A549 treated with CpdA at 1 μM for 4 hours (cell line): Measurements from ENCODE around the gene N4BP2L2. TPM values are rescaled to one million over a fixed set of nuclear protein-coding genes. Genes with fewer than 3 reads are reported as not detected.

Source experiments
- total RNA-seq: library from RNA; stranded (reverse); fragments of 200-300 nt; extraction: Qiagen RNA extraction; gene quantifications from 5 replicates; pipeline ENCODE4 v1.2.3, GENCODE V29; 2022; ENCODE audit warnings: low read depth

Gene N4BP2L2
- 18.4 to 26.3 TPM (median 21.9 TPM) in 5 replicates for total RNA-seq

DNA sequence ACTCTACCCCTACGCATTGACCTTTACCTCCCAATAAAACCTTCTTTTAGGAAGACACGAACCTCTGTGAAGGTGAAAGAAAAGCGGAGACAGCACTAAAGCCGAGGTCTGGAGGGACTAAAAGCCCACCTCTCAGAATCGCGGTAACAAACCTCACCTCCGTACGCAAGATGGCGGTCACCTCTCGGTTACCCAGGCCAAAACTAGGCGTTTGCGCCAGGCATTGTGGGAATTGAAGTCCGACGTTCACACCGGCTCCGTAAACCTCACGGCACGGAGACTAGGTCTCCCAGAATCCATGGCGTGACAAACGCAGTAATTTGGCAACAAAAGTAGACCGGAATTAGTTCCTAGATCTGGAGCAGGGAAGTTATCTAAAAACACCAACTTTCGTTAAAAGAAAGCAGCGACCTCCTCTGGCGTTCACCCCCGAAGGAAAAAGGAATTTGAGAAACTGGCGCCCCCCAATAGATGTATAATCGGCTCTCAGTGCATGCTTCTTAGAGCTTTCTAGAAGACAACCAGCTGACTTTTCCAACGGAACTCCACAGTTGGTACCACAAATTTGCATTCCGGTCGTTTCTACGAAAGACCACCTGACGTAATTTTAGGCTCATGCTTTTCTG lies at the start of gene N4BP2L2:
Gene N4BP2L2 (minus strand): TSS at position 175 of the 626 bp plus-strand sequence. CDS start 1,768 bp downstream, outside the sequence.

DNA sequence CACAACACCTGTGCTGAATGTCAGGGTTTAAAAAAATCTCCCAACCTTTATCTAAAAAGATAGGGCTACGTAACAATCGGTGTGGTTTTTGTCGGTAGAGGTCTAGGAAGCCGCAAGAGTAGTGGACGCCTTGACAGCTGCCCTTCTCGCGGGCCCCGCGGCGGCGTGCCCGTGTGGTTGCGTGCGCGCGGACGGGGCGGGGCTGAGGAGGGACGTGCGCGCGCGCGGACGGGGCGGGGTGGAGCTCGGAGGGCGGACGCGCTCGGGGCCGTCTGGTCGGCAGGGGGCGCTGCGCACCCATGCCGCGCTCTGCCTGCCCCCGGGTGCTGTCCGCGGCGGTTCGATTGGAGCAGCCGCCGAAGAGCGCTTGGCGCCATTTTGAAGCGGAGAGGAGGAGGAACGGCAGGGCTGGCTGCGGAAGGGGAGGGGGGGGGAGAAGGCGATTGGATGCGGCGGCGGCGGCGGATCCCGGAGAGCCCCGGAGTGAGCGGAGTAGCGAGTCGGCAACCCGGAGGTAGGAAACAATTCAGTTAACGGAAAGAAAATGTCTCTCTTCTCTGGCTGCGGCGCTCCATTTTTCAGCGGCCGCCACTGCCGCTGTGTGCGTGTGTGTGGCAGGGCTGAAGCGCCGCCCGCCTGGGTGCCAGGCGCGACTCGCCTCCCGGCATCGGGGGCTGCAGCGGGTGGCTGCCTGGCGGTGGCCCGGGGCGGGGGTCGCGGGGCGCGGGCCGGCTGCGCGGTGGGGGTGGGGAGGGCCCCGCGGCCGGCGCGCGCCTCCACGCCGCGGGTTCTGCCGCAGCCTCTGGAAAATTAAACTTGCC lies 47.7 kb upstream of the N4BP2L2 start, which contains the start of gene PDS5B:
Gene PDS5B (plus strand): TSS at position 373 of the 821 bp plus-strand sequence. CDS start 62,321 bp downstream, outside the sequence.

GRCh38 chr13:32427852-32428580 lies 110.6 kb downstream of the N4BP2L2 start, which contains the start of gene N4BP2L1:
TSS of gene N4BP2L1 (minus strand) at chr13:32428130. CDS start at chr13:32428082, 48 bp downstream.

Other genes with a start within 250 kb of the N4BP2L2 start
- not detected in 5 replicates for gene ZAR1L, start 223.4 kb downstream of the N4BP2L2 start, total RNA-seq
- 3.6 to 7.9 TPM (median 4.6 TPM) in 5 replicates for gene BRCA2, start 223.3 kb downstream of the N4BP2L2 start, total RNA-seq
- gene N4BP2L1, start 110.7 kb downstream of the N4BP2L2 start, total RNA-seq, result 0.24 to 0.89 TPM (median 0.51 TPM) in 5 replicates
- gene PDS5B, start 47.7 kb upstream of the N4BP2L2 start, total RNA-seq, result 7.6 to 15.8 TPM (median 10.2 TPM) in 5 replicates